ENCODE results near the gene PRPF6. TPM values are rescaled to one million over a fixed set of nuclear protein-coding genes. Genes with fewer than 3 reads are reported as not detected.

The PRPF6 gene
- polyA plus RNA-seq, 3 donors, result 29.1 to 47.7 (median 34.5) TPM

DNA sequence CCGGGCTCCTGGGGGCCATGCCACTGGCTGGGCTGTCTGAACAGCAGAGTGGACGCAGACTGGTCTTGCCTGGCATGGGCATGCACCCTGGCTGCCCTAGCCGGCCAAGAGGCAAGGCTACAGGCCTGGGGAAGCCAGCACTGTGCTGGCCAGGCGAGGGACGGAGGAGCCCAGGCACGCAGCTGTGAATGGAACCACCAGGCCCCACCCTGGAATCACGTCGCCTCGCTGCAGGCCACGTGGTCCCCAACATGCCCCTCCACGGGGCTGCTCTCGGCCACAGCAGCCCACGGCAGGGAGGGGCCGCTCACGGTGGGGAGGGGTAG is 28.8 kb upstream of the PRPF6 start:
- DNase-seq, result no peak
- H3K9me3 ChIP-seq (replicated peaks in 1 of 2; ENCODE audit: control insufficient read depth in 1 of 2, insufficient read depth in 1 of 2, low read length in 2 of 2), result no peaks in the 10 kb centered on the region
- Mint-ChIP-seq H3K27ac (no peak overlapping the region), H3K9me3 (no peaks in the 10 kb centered on the region), H3K4me1 (peaks cover 55% of the 10 kb centered on the region), H3K27me3 (ENCODE audit: low read depth in 3 of 3) (peaks cover 2 to 3% (median 2%) of the 10 kb centered on the region in 3 donors), H3K4me3 (no peak overlapping the region), H3K36me3 (peaks cover 4 to 13% of the 10 kb centered on the region in 2 donors)
- no peak overlapping the region for H3K27ac ChIP-seq (ENCODE audit: low read depth in 1 of 2, low read length in 2 of 2)
- H2AFZ ChIP-seq (ENCODE audit: insufficient read depth, low read depth, low read length, poor library complexity, severe bottlenecking), result no peak overlapping the region
- H3K36me3 ChIP-seq (replicated peaks in 1 of 2; ENCODE audit: control insufficient read depth in 1 of 2, insufficient read depth in 2 of 2, low read length in 2 of 2), result peaks cover 0 to 2% of the 10 kb centered on the region in 2 donors
- H3K79me2 ChIP-seq (ENCODE audit: insufficient read depth, low read length), result peaks cover 87% of the 10 kb centered on the region
- H4K20me1 ChIP-seq (ENCODE audit: insufficient read depth, low read length), result peaks cover 89% of the 10 kb centered on the region
- 91% methylated on average over 15 of the region's 15 CpGs for WGBS (ENCODE audit: insufficient coverage)
- H3K9ac ChIP-seq (ENCODE audit: insufficient read depth, low read length, poor library complexity, severe bottlenecking), result no peak overlapping the region
- no peak overlapping the region for H3K4me3 ChIP-seq (replicated peaks in 1 of 3; ENCODE audit: low read depth in 2 of 3, low read length in 3 of 3)
- H3K27me3 ChIP-seq (ENCODE audit: control insufficient read depth in 2 of 2, insufficient read depth in 2 of 2, low read length in 2 of 2), result no peaks in the 10 kb centered on the region
- TF ChIP-seq, protein P1, sequence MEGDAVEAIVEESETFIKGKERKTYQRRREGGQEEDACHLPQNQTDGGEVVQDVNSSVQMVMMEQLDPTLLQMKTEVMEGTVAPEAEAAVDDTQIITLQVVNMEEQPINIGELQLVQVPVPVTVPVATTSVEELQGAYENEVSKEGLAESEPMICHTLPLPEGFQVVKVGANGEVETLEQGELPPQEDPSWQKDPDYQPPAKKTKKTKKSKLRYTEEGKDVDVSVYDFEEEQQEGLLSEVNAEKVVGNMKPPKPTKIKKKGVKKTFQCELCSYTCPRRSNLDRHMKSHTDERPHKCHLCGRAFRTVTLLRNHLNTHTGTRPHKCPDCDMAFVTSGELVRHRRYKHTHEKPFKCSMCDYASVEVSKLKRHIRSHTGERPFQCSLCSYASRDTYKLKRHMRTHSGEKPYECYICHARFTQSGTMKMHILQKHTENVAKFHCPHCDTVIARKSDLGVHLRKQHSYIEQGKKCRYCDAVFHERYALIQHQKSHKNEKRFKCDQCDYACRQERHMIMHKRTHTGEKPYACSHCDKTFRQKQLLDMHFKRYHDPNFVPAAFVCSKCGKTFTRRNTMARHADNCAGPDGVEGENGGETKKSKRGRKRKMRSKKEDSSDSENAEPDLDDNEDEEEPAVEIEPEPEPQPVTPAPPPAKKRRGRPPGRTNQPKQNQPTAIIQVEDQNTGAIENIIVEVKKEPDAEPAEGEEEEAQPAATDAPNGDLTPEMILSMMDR (IDR thresholded peaks at IDR 0.05), result no peak
- peaks cover 48 to 64% of the 10 kb centered on the region in 2 donors for H3K4me1 ChIP-seq (ENCODE audit: control insufficient read depth in 1 of 2, insufficient read depth in 2 of 2, low read length in 2 of 2)
- intact Hi-C loops (cut with micrococcal nuclease), result no loop called here
- no peak overlapping the region for H3K4me2 ChIP-seq (replicated peaks; ENCODE audit: extremely low read depth, low read length, poor library complexity, severe bottlenecking)

DNA sequence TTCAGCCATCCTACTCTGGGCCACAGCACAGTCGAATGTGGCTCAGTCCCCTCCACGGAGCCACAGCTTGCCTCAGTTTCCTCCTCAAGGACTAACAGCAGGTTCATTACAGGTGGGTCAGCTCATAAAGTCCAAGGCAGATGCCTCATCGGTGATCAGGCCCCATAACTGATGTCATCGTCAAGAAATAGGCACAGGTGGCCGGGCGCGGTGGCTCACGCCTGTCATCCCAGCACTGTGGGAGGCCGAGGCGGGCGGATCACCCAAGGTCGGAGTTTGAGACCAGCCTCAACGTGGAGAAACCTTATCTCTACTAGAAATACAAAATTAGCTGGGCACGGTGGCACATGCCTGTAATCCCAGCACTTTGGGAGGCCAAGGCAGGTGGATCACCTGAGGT is 28.2 kb upstream of the PRPF6 start:
- peaks cover 2 to 5% (median 2%) of the 10 kb centered on the region in 3 donors for H3K27me3 Mint-ChIP-seq (ENCODE audit: low read depth in 3 of 3)
- Histone ChIP-seq H3K4me2 (replicated peaks; ENCODE audit: extremely low read depth, low read length, poor library complexity, severe bottlenecking) (no peak overlapping the region), H3K9ac (ENCODE audit: insufficient read depth, low read length, poor library complexity, severe bottlenecking) (no peak overlapping the region), H3K4me3 (replicated peaks in 1 of 3; ENCODE audit: low read depth in 2 of 3, low read length in 3 of 3) (no peak overlapping the region), H3K9me3 (replicated peaks in 1 of 2; ENCODE audit: control insufficient read depth in 1 of 2, insufficient read depth in 1 of 2, low read length in 2 of 2) (no peaks in the 10 kb centered on the region), H3K27me3 (ENCODE audit: control insufficient read depth in 2 of 2, insufficient read depth in 2 of 2, low read length in 2 of 2) (no peaks in the 10 kb centered on the region), H4K20me1 (ENCODE audit: insufficient read depth, low read length) (peaks cover 83% of the 10 kb centered on the region), H3K36me3 (replicated peaks in 1 of 2; ENCODE audit: control insufficient read depth in 1 of 2, insufficient read depth in 2 of 2, low read length in 2 of 2) (peaks cover 0 to 2% of the 10 kb centered on the region in 2 donors), H2AFZ (ENCODE audit: insufficient read depth, low read depth, low read length, poor library complexity, severe bottlenecking) (no peak overlapping the region), H3K79me2 (ENCODE audit: insufficient read depth, low read length) (peaks cover 81% of the 10 kb centered on the region), H3K4me1 (ENCODE audit: control insufficient read depth in 1 of 2, insufficient read depth in 2 of 2, low read length in 2 of 2) (peaks cover 45 to 62% of the 10 kb centered on the region in 2 donors), H3K27ac (ENCODE audit: low read depth in 1 of 2, low read length in 2 of 2) (no peak overlapping the region)
- intact Hi-C loops (cut with micrococcal nuclease), result no loop called here
- no peak for DNase-seq
- no peak overlapping the region for H3K4me3 Mint-ChIP-seq
- no peak overlapping the region for H3K27ac Mint-ChIP-seq
- 94% methylated on average over 11 of the region's 14 CpGs for WGBS (ENCODE audit: insufficient coverage)
- H3K36me3 Mint-ChIP-seq, result peaks cover 4 to 13% of the 10 kb centered on the region in 2 donors
- no peaks in the 10 kb centered on the region for H3K9me3 Mint-ChIP-seq
- TF ChIP-seq, protein P1 (IDR thresholded peaks at IDR 0.05), result no peak
- peaks cover 50% of the 10 kb centered on the region for H3K4me1 Mint-ChIP-seq

Measured in CD14-positive monocyte (primary cell).